GM12891 (cell line): ENCODE measurements around the gene ZNF582.

Experiments
- POLR2A ChIP-seq: IDR thresholded peaks from 2 replicates; pipeline ENCODE4 v1.6.1; 2011; ENCODE audit warnings: low read depth, low read length, control low read depth
- POLR2AphosphoS5 ChIP-seq: IDR thresholded peaks from 2 replicates; pipeline ENCODE4 v1.6.1; 2011; ENCODE audit warnings: low read depth, low read length, control low read depth
- SPI1 ChIP-seq: IDR thresholded peaks from 2 replicates; pipeline ENCODE4 v1.6.1; 2011; ENCODE audit warnings: low read depth, low read length, control low read depth

GRCh38 chr19:56423276-56423984, 30.1 kb upstream of the ZNF582 start:
- TF ChIP-seq POLR2A (no peak), POLR2AphosphoS5 (no peak), SPI1 (no peak)
